Sigmoid colon (tissue), 7 donors: ENCODE results near the gene GDF10. TPM values are rescaled to one million over a fixed set of nuclear protein-coding genes. Genes with fewer than 3 reads are reported as not detected.

Experiments
- DNase-seq: peaks from one replicate; pipeline ENCODE4 v3.0.0-alpha.2; 2019
- H3K27ac ChIP-seq, 4 donors: fragments of 200-600 bp; sonication (generic); one replicate each; pipeline ENCODE4 v1.5.1; 2016 to 2019; ENCODE audit warnings: mild to moderate bottlenecking in 1 of 4
- H3K27me3 ChIP-seq, 3 donors: fragments of 200-600 bp; sonication (generic); one replicate each; pipeline ENCODE4 v1.5.1; 2019; ENCODE audit warnings: mild to moderate bottlenecking in 1 of 3
- H3K36me3 ChIP-seq, 4 donors: fragments of 200-600 bp; sonication (generic); one replicate each; pipeline ENCODE4 v1.5.1; 2016 to 2019
- H3K4me1 ChIP-seq, 4 donors: fragments of 200-600 bp; sonication (generic); one replicate each; pipeline ENCODE4 v1.5.1; 2017 to 2019
- H3K4me3 ChIP-seq, 4 donors: fragments of 200-600 bp; sonication (generic); one replicate each; pipeline ENCODE4 v1.5.1; 2017 to 2019; ENCODE audit warnings: mild to moderate bottlenecking in 2 of 4, moderate library complexity in 1 of 4
- H3K9me3 ChIP-seq, 4 donors: fragments of 200-600 bp in 3 of 4; sonication (generic) in 3 of 4; one replicate each; pipeline versions ENCODE4 v1.5.1 to v1.6.1; 2013 to 2019
- EP300 ChIP-seq, 4 donors: sonication (generic); formaldehyde crosslinking; IDR thresholded peaks; one replicate each; pipeline ENCODE4 v1.6.1; 2017; ENCODE audit warnings: antibody characterized with exemption in 4 of 4
- POLR2A ChIP-seq, 2 donors: fragments of 450-650 bp; IDR thresholded peaks; one replicate each; pipeline ENCODE4 v1.6.1; 2016; ENCODE audit warnings: antibody characterized with exemption in 2 of 2, mild to moderate bottlenecking in 2 of 2, moderate library complexity in 2 of 2
- POLR2AphosphoS5 ChIP-seq, 4 donors: sonication (generic); formaldehyde crosslinking; IDR thresholded peaks; one replicate each; pipeline ENCODE4 v1.6.1; 2017; ENCODE audit warnings: antibody characterized with exemption in 4 of 4
- WGBS, 2 donors: extraction: QIAGEN DNeasy Blood & Tissue Kit; methylation state at CpG; one replicate each; pipeline ENCODE4 v1.1.7; 2013; 5-methylcytosine and 5-hydroxymethylcytosine counted together
- intact Hi-C: fragments of 100-400 bp; cut with DNase I; formaldehyde crosslinking; loops from one replicate; pipeline ENCODE4 v1.15.1; 2023
- polyA plus RNA-seq, 3 donors: library from polyadenylated mRNA; stranded (reverse); fragments of 200-250 nt; gene quantifications; one replicate each; pipeline ENCODE4 v1.2.3, GENCODE V29; 2013
- total RNA-seq, 4 donors: library from RNA; depleted of rRNA; stranded (reverse); fragments of >200 nt; gene quantifications; one replicate each; pipeline ENCODE4 v1.1.0, GENCODE V29; 2016
- TF ChIP-seq, protein P1 (sequence below), 4 experiments: fragments of 450-650 bp in 3 of 4; fragments of 200-600 bp in 1 of 4; IDR thresholded peaks; one replicate each; pipeline ENCODE4 v1.5.1; 2016 to 2019; ENCODE audit warnings: antibody characterized with exemption in 4 of 4, mild to moderate bottlenecking in 3 of 4, moderate library complexity in 2 of 4
- donor health status: healthy with polysubstance abuse.
- donor health status: Bipolar disorder and iron deficiency.
- donor health status: healthy.

The GDF10 gene
- total and polyA plus RNA-seq, 7 donors, result 0.67 to 11.9 (median 4.4) TPM; not detected in 2

DNA sequence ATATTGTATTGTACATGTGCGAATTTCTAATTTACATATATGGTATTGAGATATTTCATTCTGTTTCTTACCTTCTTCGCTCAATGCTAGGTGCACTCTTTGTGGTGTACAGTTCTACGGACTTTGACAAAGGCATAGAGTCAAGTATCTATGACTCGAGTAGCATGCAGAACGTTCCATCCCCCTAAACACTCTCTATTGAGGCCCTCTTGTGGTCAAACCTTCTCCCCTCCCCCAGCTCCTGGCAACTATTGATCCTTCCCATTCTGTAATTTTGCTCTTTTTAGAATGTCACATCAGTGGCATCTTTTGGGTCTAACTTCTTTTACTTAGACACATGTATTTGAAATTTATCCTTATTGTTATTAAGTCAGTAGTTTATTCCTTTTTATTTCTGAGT, 30.7 kb upstream of the GDF10 start:
- WGBS, 2 donors, result 62 to 63% methylated on average over 5 of the region's 5 CpGs
- no peaks in the 10 kb centered on the region for H3K4me1 ChIP-seq
- no peaks in the 10 kb centered on the region for H3K36me3 ChIP-seq
- H3K27ac ChIP-seq, result no peak overlapping the region
- intact Hi-C loops, result no loop called here
- H3K4me3 ChIP-seq, result no peak overlapping the region
- TF ChIP-seq, protein P1, sequence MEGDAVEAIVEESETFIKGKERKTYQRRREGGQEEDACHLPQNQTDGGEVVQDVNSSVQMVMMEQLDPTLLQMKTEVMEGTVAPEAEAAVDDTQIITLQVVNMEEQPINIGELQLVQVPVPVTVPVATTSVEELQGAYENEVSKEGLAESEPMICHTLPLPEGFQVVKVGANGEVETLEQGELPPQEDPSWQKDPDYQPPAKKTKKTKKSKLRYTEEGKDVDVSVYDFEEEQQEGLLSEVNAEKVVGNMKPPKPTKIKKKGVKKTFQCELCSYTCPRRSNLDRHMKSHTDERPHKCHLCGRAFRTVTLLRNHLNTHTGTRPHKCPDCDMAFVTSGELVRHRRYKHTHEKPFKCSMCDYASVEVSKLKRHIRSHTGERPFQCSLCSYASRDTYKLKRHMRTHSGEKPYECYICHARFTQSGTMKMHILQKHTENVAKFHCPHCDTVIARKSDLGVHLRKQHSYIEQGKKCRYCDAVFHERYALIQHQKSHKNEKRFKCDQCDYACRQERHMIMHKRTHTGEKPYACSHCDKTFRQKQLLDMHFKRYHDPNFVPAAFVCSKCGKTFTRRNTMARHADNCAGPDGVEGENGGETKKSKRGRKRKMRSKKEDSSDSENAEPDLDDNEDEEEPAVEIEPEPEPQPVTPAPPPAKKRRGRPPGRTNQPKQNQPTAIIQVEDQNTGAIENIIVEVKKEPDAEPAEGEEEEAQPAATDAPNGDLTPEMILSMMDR (IDR thresholded peaks at IDR 0.05), result no peak
- no peaks in the 10 kb centered on the region for H3K27me3 ChIP-seq
- no peak for DNase-seq
- H3K9me3 ChIP-seq, result peaks cover 0 to 7% (median 2%) of the 10 kb centered on the region in 4 donors

DNA sequence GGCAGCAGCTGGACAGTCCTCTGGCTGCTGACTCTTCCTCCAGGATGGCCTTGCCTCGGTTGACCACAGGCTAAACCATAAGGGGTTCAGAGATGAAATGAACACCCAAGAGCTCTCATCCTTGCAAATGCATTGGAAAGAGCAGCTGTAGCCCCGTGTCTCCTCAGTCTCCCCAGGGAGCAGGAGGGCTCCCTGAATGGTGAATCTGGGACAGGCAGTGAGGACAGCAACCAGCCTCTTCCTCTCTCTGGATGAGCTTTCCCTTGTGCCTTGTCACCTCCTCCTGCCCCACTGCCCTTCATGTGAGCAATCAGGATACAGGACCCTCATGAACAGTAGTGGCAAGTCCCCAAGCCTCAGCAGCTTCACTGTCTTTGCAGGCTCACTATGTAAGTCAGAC, 23.9 kb upstream of the GDF10 start:
- no peaks in the 10 kb centered on the region for H3K36me3 ChIP-seq
- TF ChIP-seq POLR2AphosphoS5 (IDR thresholded peaks at IDR 0.05) (no peak), EP300 (IDR thresholded peaks at IDR 0.05) (no peak), POLR2A (IDR thresholded peaks at IDR 0.05) (no peak)
- TF ChIP-seq, protein P1 (IDR thresholded peaks at IDR 0.05), result no peak
- 73 to 87% methylated on average over 2 of the region's 2 CpGs for WGBS, 2 donors
- no peaks in the 10 kb centered on the region for H3K4me1 ChIP-seq
- H3K9me3 ChIP-seq, result peaks cover 0 to 7% (median 2%) of the 10 kb centered on the region in 4 donors
- H3K27me3 ChIP-seq, result no peaks in the 10 kb centered on the region
- intact Hi-C loops, result no loop called here
- no peak overlapping the region for H3K27ac ChIP-seq
- H3K4me3 ChIP-seq, result no peak overlapping the region
- DNase-seq, result no peak

DNA sequence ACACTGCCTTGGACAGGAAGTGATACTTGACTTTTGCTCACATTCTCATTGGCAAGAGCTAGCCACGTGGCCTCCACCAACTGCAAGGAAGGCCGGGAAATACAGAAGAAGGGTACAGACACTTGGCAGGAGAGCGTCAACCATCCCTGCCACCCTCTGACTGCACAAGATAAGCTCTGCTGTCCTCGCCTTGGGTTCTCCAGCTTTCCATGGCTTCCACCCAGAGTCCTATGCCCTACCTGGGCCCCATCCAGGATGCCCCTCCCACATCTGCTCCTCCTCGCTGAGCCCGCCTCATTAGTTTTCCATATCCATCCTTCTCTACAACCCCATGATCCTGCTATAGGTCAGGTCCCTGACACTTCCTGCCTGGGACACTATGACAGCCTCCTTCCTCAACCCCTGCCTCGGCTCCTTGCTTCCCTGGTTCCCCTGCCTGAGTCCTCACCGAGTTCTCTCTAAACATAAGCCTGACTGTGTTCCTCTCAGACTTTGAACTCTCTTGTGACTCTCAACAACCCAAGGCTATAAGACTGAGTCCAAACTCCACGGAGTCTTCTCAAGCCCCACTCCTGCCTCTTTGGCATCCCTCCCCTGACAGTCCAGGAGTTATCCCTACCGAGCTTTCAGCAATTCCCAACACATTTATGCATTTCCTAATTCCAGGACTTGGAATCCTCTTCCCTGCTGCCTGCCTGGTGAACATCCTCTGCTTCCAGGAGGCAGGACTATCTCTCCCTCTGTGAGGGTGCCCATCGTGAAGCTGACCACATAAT, 23.2 kb upstream of the GDF10 start:
- Histone ChIP-seq H3K36me3 (no peaks in the 10 kb centered on the region), H3K4me1 (no peaks in the 10 kb centered on the region), H3K27me3 (no peaks in the 10 kb centered on the region), H3K4me3 (no peak overlapping the region), H3K9me3 (peaks cover 0 to 7% (median 2%) of the 10 kb centered on the region in 4 donors), H3K27ac (no peak overlapping the region)
- intact Hi-C loops, result no loop called here
- DNase-seq, result no peak
- TF ChIP-seq, protein P1 (IDR thresholded peaks at IDR 0.05), result no peak
- no peak for TF ChIP-seq POLR2AphosphoS5 (IDR thresholded peaks at IDR 0.05)
- TF ChIP-seq EP300 (IDR thresholded peaks at IDR 0.05), result no peak
- no peak for TF ChIP-seq POLR2A (IDR thresholded peaks at IDR 0.05)
- 57 to 80% methylated on average over 11 of the region's 11 CpGs for WGBS, 2 donors

DNA sequence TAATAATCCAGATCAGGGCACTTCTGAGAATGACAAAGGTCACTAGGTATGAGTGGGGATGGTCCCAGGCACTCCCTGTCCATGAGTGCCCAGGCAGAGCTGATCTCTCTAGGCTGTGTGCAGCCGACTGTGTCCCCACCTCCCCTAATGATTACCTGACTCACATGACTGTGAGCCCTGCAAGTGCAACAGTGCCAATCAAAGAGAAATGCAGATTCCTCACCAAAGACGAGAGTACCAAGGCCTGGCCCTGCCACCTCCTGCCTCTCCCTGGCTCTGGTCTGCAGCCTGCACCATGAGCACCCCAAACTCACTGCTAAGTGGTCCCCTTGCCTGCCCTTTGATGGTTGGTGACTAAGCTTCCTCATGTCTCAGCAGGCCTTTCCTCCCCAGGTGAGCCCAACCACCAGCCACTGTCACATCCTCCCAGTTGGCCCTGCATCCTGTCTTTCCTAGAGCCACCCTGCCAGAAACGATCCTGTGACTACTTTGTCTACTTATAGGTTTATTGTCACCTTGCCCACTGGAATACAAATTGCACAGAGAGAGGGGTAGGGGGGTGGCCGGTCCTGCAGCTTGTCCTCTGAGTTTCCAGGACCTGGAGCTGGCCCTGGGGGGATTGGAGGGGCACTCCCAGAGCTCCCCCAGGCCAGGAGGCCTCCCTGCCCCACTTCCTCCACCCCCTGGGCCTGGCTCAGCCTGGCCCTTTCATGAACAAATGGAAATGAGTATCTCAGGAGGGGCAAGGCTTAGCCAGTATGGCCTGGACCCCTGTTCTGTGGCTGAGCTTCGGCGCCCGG, 22.4 kb upstream of the GDF10 start:
- Histone ChIP-seq H3K4me1 (no peaks in the 10 kb centered on the region), H3K27me3 (peaks cover 0 to 3% (median 0%) of the 10 kb centered on the region in 3 donors), H3K36me3 (no peaks in the 10 kb centered on the region), H3K9me3 (peaks cover 0 to 6% (median 2%) of the 10 kb centered on the region in 4 donors), H3K4me3 (no peak overlapping the region), H3K27ac (no peak overlapping the region)
- no peak for DNase-seq
- 27 to 53% methylated on average over 7 of the region's 7 CpGs for WGBS, 2 donors
- TF ChIP-seq, protein P1 (IDR thresholded peaks at IDR 0.05), result no peak
- TF ChIP-seq EP300 (IDR thresholded peaks at IDR 0.05) (no peak), POLR2AphosphoS5 (IDR thresholded peaks at IDR 0.05) (no peak), POLR2A (IDR thresholded peaks at IDR 0.05) (no peak)
- intact Hi-C loops, result no loop called here
